SK-N-SH (cell line): ENCODE data around the gene OTUD4. TPM values are rescaled to one million over a fixed set of nuclear protein-coding genes. Genes with fewer than 3 reads are reported as not detected.
"Not testable (repeated sequence)": the region's sequence is repeated elsewhere in the genome, so short reads cannot be mapped to it uniquely, and the experiment has no call there.

Source experiments
- CTCF ChIA-PET: fragments of 300-600, 350-600 bp; formaldehyde crosslinking; extraction: SDS; loops from one replicate; lab custom pipeline; 2021; lab: Yijun Ruan, JAX
- POLR2A ChIA-PET: fragments of 350-600 bp; sonication (Branson Sonifier 250); formaldehyde crosslinking; extraction: SDS; loops from one replicate; lab custom pipeline; 2020; ENCODE audit warnings: antibody characterized with exemption, inconsistent platforms; lab: Yijun Ruan, JAX
- DNase-seq: peaks from one replicate; pipeline ENCODE4 v3.0.0; 2012
- H2AFZ ChIP-seq: fragments of 200-600 bp; sonication (generic); 2 replicates; pipeline ENCODE4 v1.8.1; 2016; ENCODE audit warnings: antibody characterized with exemption, mild to moderate bottlenecking, low read depth
- H3F3A ChIP-seq: fragments of 200-600 bp; sonication (generic); replicated peaks from 2 replicates; pipeline ENCODE3; 2016; ENCODE audit warnings: antibody characterized with exemption, mild to moderate bottlenecking; ENCODE audit not compliant: insufficient read depth
- H3K27ac ChIP-seq, 2 experiments: fragments of 200-500 bp in 1 of 2; fragments of 200-600 bp in 1 of 2; sonication (Bioruptor generic) in 1 of 2; sonication (generic), shearing (Covaris generic) in 1 of 2; 2 replicates each; pipeline versions ENCODE4 v1.5.1 to v1.6.1; 2014 to 2016; ENCODE audit warnings: low read depth in 2 of 2, inconsistent platforms in 1 of 2, low read length in 1 of 2, mild to moderate bottlenecking in 1 of 2, mixed read lengths in 1 of 2
- H3K27me3 ChIP-seq: fragments of 200-600 bp; sonication (generic), shearing (Covaris generic); 2 replicates; pipeline ENCODE4 v1.6.1; 2016; ENCODE audit warnings: mixed run types; ENCODE audit not compliant: insufficient read depth
- H3K36me3 ChIP-seq, 2 experiments: fragments of 200-500 bp in 1 of 2; fragments of 200-600 bp in 1 of 2; sonication (Bioruptor generic) in 1 of 2; sonication (generic) in 1 of 2; replicated peaks in 1 of 2; 2 replicates each; pipeline versions ENCODE3 to v1.5.1; 2014 to 2016; ENCODE audit warnings: low read length in 1 of 2, mild to moderate bottlenecking in 1 of 2; ENCODE audit not compliant: insufficient read depth in 2 of 2, control insufficient read depth in 1 of 2
- H3K4me1 ChIP-seq, 2 experiments: fragments of 200-500 bp in 1 of 2; fragments of 200-600 bp in 1 of 2; sonication (Bioruptor generic) in 1 of 2; sonication (generic), shearing (Covaris generic) in 1 of 2; 2 replicates each; pipeline versions ENCODE4 v1.5.1 to v1.6.1; 2014 to 2016; ENCODE audit warnings: low read depth in 1 of 2, low read length in 1 of 2, mixed run types in 1 of 2; ENCODE audit not compliant: insufficient read depth in 2 of 2, control insufficient read depth in 1 of 2
- H3K4me2 ChIP-seq: fragments of 200-600 bp; sonication (generic), shearing (Covaris generic); 2 replicates; pipeline ENCODE4 v1.6.1; 2017; ENCODE audit warnings: mixed run types
- H3K4me3 ChIP-seq, 2 experiments: fragments of 200-500 bp in 1 of 2; fragments of 200-600 bp in 1 of 2; sonication (Bioruptor generic) in 1 of 2; sonication (generic), shearing (Covaris generic) in 1 of 2; 2 replicates each; pipeline versions ENCODE4 v1.5.1 to v1.8.1; 2014 to 2016; ENCODE audit warnings: low read depth in 2 of 2, inconsistent platforms in 1 of 2, low read length in 1 of 2, mild to moderate bottlenecking in 1 of 2, mixed read lengths in 1 of 2, moderate library complexity in 1 of 2
- H3K79me2 ChIP-seq: fragments of 200-600 bp; sonication (generic); 2 replicates; pipeline ENCODE4 v1.8.1; 2017; ENCODE audit warnings: mild to moderate bottlenecking; ENCODE audit not compliant: insufficient read depth
- H3K9ac ChIP-seq: fragments of 200-600 bp; sonication (generic); 2 replicates; pipeline ENCODE4 v1.6.1; 2017; ENCODE audit warnings: mixed run types
- H3K9me2 ChIP-seq: fragments of 200-600 bp; sonication (generic); 2 replicates; pipeline ENCODE4 v1.6.1; 2017; ENCODE audit warnings: mixed run types
- H3K9me3 ChIP-seq: fragments of 200-600 bp; sonication (generic); 2 replicates; pipeline ENCODE4 v1.6.1; 2017; ENCODE audit warnings: mixed run types, mild to moderate bottlenecking, moderate library complexity
- H4K20me1 ChIP-seq: fragments of 200-600 bp; sonication (generic); 2 replicates; pipeline ENCODE4 v1.6.1; 2017; ENCODE audit warnings: mild to moderate bottlenecking, mixed run types; ENCODE audit not compliant: insufficient read depth
- CHD2 ChIP-seq: fragments of 150-350 bp; IDR thresholded peaks from 2 replicates; pipeline ENCODE4 v1.6.1; 2018; ENCODE audit warnings: low read length; ENCODE audit not compliant: partially characterized antibody
- EZH2phosphoT487 ChIP-seq: fragments of 200-600 bp; sonication (generic); IDR thresholded peaks from 2 replicates; pipeline ENCODE4 v1.6.1; 2017; ENCODE audit warnings: low read depth, mixed run types, mild to moderate bottlenecking, antibody characterized with exemption, moderate library complexity, borderline replicate concordance
- FOSL2 ChIP-seq: IDR thresholded peaks from 2 replicates; pipeline ENCODE4 v1.4.0; 2012; ENCODE audit warnings: low read depth, mild to moderate bottlenecking, moderate library complexity, borderline replicate concordance
- FOXM1 ChIP-seq: IDR thresholded peaks from 2 replicates; pipeline ENCODE4 v1.4.0; 2012; ENCODE audit warnings: low read depth, mild to moderate bottlenecking
- JUND ChIP-seq: IDR thresholded peaks from 2 replicates; pipeline ENCODE4 v1.4.0; 2012
- MEF2A ChIP-seq: IDR thresholded peaks from 2 replicates; pipeline ENCODE4 v1.4.0; 2012; ENCODE audit warnings: low read depth, borderline replicate concordance
- MXI1 ChIP-seq: IDR thresholded peaks from 2 replicates; pipeline ENCODE4 v1.6.1; 2012; ENCODE audit warnings: mild to moderate bottlenecking, low read depth, low read length, improper control_type of control experiment
- NRF1 ChIP-seq: IDR thresholded peaks from 2 replicates; pipeline ENCODE4 v1.6.1; 2012; ENCODE audit warnings: low read depth, mild to moderate bottlenecking, low read length
- PBX3 ChIP-seq: IDR thresholded peaks from 2 replicates; pipeline ENCODE4; 2012
- RCOR1 ChIP-seq: fragments of 150-350 bp; IDR thresholded peaks from 2 replicates; pipeline ENCODE4 v1.6.1; 2017; ENCODE audit warnings: antibody characterized with exemption, low read length
- RXRA ChIP-seq: IDR thresholded peaks from 2 replicates; pipeline ENCODE4 v1.4.0; 2012; ENCODE audit warnings: low read depth, mild to moderate bottlenecking, borderline replicate concordance
- SMC3 ChIP-seq: IDR thresholded peaks from 2 replicates; pipeline ENCODE4 v1.6.1; 2012; ENCODE audit warnings: low read depth, low read length, improper control_type of control experiment
- TAF1 ChIP-seq: IDR thresholded peaks from 2 replicates; pipeline ENCODE4 v1.6.1; 2012; ENCODE audit warnings: low read depth, mild to moderate bottlenecking, low read length, moderate library complexity, borderline replicate concordance
- TCF12 ChIP-seq: IDR thresholded peaks from 2 replicates; pipeline ENCODE4 v1.4.0; 2012
- TEAD4 ChIP-seq: IDR thresholded peaks from 2 replicates; pipeline ENCODE4 v1.4.0; 2012; ENCODE audit warnings: mild to moderate bottlenecking, borderline replicate concordance; ENCODE audit not compliant: insufficient read depth
- WGBS: methylation state at CpG from one replicate; pipeline ENCODE4 v1.1.6; 2017; ENCODE audit warnings: low lambda C conversion rate; 5-methylcytosine and 5-hydroxymethylcytosine counted together
- polyA plus RNA-seq, 3 experiments: library from polyadenylated mRNA; depleted of rRNA; stranded (reverse); fragments of >200 nt; gene quantifications; 2 replicates each; pipeline ENCODE4 v1.2.3, GENCODE V29; 2012
- TF ChIP-seq, protein P1 (sequence below): IDR thresholded peaks from 2 replicates; pipeline ENCODE4 v1.4.0; 2012; ENCODE audit warnings: low read depth
- TF ChIP-seq, protein P2 (sequence below): IDR thresholded peaks from 2 replicates; pipeline ENCODE4 v1.4.0; 2012; ENCODE audit warnings: low read depth, borderline replicate concordance

Gene OTUD4
- polyA plus RNA-seq, 1 of the 3 experiments (the other 2 are of a cell fraction): 8.5 TPM

DNA sequence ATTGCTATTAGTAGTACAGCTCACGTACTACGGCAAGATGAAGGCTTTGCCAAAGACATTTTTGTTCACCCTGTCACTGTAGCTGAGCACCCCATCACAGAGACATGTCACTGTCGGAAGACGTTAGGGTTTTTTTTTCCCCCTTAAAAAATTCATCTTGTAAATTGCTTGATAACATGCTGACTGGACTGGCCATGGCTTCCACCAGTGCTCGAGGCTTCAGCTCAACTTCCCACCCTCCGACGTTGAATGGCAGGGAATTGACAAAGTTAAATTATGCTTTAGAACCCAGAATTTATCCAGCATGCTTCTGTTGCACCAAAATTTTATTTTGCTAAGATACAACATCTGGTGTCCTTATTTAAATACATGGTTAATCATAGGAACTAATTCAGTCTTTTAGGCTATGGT, 707 bp upstream of the OTUD4 start:
- Histone ChIP-seq H3K4me2 (peak overlapping the region; percentile 96), H3K9me3 (no peaks in the 10 kb centered on the region), H3K36me3 (no peaks in the 10 kb centered on the region), H3K27me3 (no peaks in the 10 kb centered on the region), H3K79me2 (peaks cover 35% of the 10 kb centered on the region), H3K9me2 (no peaks in the 10 kb centered on the region), H3K4me1 (peaks cover 0 to 17% of the 10 kb centered on the region in 2 experiments; a peak in 2 of 4 replicates), H3K4me3 (peak overlapping the region; percentile 74 to 77), H3K9ac (peak overlapping the region; percentile 69), H2AFZ (peak overlapping the region; percentile 98), H4K20me1 (peaks cover 15% of the 10 kb centered on the region), H3F3A (peaks cover 4% of the 10 kb centered on the region), H3K27ac (peak overlapping the region; percentile 54 to 91)
- TF ChIP-seq PBX3: 0 out of 2 replicates have a peak, but pooled peaks have one; percentile 33
- TF ChIP-seq, protein P1, sequence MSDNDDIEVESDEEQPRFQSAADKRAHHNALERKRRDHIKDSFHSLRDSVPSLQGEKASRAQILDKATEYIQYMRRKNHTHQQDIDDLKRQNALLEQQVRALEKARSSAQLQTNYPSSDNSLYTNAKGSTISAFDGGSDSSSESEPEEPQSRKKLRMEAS: no peak
- no peak for TF ChIP-seq SMC3
- ChIA-PET CTCF (interaction anchor here (0.8 to 1.1 kb wide), 2 partner anchors 8 to 429 kb away, joined by 3 to 4 read pairs; no protein-coding TSS in a partner anchor), POLR2A (interaction anchor here (0.7 kb wide), 1 partner anchor 755 kb away, joined by 4 read pairs; no protein-coding TSS in a partner anchor)
- 9% methylated on average over 7 of the region's 7 CpGs for whole genome bisulfite sequencing
- no peak for DNase-seq

- WGBS: 3% methylated on average over 6 of the region's 57 CpGs
- CTCF ChIA-PET: interaction anchor here (0.9 to 1.1 kb wide), 2 partner anchors 9 to 27 kb away, joined by 3 read pairs; no protein-coding TSS in a partner anchor
- POLR2A ChIA-PET, H3K27me3 ChIP-seq, H3K9me3 ChIP-seq, H3F3A ChIP-seq, H3K36me3 ChIP-seq, H3K9me2 ChIP-seq: not testable (repeated sequence)
- H4K20me1 ChIP-seq: peaks cover 24% of the 10 kb centered on the region
- peaks cover 47% of the 10 kb centered on the region for H3K79me2 ChIP-seq
- peak overlapping the region; percentile 78 for H2AFZ ChIP-seq
- peak overlapping the region; percentile 80 to 89 for H3K27ac ChIP-seq
- DNase-seq: peak; percentile 47
- peak overlapping the region; percentile 87 for H3K9ac ChIP-seq
- H3K4me3 ChIP-seq: peak overlapping the region; percentile 62 to 74
- peak overlapping the region; percentile 89; the same call in 1 of the 2 replicates for H3K4me2 ChIP-seq
- peaks cover 0 to 17% of the 10 kb centered on the region in 2 experiments; a peak in 2 of 4 replicates for H3K4me1 ChIP-seq
Measured at GRCh38 chr4:145179861-145180297, 510 bp downstream of the OTUD4 start.

- Histone ChIP-seq H3K9me2 (no peaks in the 10 kb centered on the region), H3K9me3 (no peaks in the 10 kb centered on the region), H3K4me2 (peak overlapping the region; percentile 89), H3K79me2 (peaks cover 52% of the 10 kb centered on the region), H3K36me3 (peaks cover 0 to 3% of the 10 kb centered on the region in 2 experiments), H3K27ac (peak overlapping the region; percentile 56 to 89), H3K9ac (peak overlapping the region; percentile 87), H4K20me1 (peaks cover 26% of the 10 kb centered on the region), H3K27me3 (no peaks in the 10 kb centered on the region), H3F3A (peaks cover 4% of the 10 kb centered on the region), H3K4me1 (peaks cover 0 to 17% of the 10 kb centered on the region in 2 experiments; a peak in 2 of 4 replicates), H3K4me3 (peak overlapping the region; percentile 62 to 74), H2AFZ (no peak overlapping the region)
- POLR2A ChIA-PET: no interaction called here
- CTCF ChIA-PET: interaction anchor here (0.9 to 1.5 kb wide), 2 partner anchors 9 to 26 kb away, joined by 3 to 10 read pairs; no protein-coding TSS in a partner anchor
- peak; percentile 77 for DNase-seq
- 3% methylated on average over 17 of the region's 36 CpGs for WGBS
- TF ChIP-seq CHD2 (peak; percentile 40), FOXM1 (no peak), MXI1 (peak; percentile 59; the same call in 1 of the 2 replicates), NRF1 (peak; percentile 48), JUND (no peak), RCOR1 (no peak), TAF1 (no peak), EZH2phosphoT487 (no peak), TEAD4 (no peak), RXRA (no peak), FOSL2 (no peak), TCF12 (no peak), MEF2A (no peak)
- TF ChIP-seq, protein P1: no peak
- TF ChIP-seq, protein P2, sequence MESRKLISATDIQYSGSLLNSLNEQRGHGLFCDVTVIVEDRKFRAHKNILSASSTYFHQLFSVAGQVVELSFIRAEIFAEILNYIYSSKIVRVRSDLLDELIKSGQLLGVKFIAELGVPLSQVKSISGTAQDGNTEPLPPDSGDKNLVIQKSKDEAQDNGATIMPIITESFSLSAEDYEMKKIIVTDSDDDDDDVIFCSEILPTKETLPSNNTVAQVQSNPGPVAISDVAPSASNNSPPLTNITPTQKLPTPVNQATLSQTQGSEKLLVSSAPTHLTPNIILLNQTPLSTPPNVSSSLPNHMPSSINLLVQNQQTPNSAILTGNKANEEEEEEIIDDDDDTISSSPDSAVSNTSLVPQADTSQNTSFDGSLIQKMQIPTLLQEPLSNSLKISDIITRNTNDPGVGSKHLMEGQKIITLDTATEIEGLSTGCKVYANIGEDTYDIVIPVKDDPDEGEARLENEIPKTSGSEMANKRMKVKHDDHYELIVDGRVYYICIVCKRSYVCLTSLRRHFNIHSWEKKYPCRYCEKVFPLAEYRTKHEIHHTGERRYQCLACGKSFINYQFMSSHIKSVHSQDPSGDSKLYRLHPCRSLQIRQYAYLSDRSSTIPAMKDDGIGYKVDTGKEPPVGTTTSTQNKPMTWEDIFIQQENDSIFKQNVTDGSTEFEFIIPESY: no peak
Measured at GRCh38 chr4:145179281-145179860, 1.0 kb downstream of the OTUD4 start.
